Inflammatory macrophage treated with lipopolysaccharide for 4 hours (primary cell): ENCODE data around the gene MILR1.
"Not testable (repeated sequence)": the region's sequence is repeated elsewhere in the genome, so short reads cannot be mapped to it uniquely, and the experiment has no call there.

Experiments used
- DNase-seq: peaks from one replicate; pipeline ENCODE4 v3.0.0-alpha.2; 2020

Gene MILR1

DNA sequence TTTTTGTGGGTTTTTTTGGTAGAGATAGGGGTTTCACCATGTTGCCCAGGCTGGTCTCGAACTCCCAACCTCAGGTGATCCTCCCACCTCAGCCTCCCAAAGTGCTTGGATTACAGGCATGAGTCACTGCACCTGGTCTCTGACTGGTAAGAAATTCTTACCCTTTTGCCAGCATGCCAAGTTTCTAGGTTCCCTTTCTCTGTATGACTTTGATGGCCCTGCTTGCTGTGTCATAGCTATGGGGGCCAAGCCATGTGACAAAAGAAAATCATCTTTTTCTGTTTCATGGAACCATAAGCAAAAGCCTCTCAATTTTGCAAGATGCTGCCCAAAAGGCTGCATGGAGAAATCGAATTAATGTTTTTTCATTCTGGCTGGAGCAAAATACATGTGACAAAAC lies 18.9 kb upstream of the MILR1 start:
- peak; percentile 28 for DNase-seq

GRCh38 chr17:64431534-64431933 lies 17.4 kb upstream of the MILR1 start:
- DNase-seq, result no peak

DNA sequence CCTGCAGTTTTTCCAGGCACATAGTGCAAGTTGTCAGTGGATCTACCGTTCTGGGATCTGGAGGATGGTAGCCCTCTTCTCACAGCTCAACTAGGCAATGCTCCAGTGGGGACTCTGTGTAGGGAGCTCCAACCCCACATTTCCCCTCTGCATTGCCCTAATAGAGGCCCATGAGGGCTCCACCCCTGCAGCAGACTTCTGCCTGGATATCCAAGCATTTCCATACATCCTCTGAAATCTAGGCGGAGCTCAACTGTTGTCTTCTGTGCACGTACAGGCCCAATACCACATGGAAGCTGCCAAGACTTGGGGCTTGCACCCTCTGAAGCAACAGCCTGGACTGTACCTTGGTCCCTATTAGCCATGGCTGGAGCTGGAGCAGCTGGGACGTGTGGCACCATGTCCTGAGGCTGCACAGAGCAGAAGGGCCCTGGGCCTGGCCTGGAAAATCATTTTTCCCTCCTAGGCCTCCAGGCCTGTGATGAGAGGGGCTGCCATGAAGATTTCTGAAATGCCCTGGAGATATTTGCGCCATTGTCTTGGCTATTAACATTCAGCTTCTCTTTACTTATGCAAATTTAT lies 10.9 kb upstream of the MILR1 start:
- DNase-seq, result no peak

DNA sequence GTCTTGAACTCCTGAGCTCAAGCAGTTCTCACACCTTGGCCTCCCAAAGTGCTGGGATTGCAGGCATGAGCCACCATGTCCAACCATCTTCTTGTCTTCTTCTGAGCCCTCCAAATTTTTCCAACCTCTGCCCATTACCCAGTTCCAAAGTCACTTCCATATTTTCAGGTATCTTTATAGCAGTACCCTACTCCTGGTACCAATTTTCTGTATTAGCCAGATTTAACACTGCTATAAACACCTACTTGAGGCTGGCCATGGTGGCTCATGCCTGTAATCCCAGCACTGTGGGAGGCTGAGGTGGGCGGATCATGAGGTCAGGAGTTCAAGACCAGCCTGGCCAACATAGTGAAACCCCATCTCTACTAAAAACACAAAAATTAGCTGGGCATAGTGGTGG lies 9.4 kb upstream of the MILR1 start:
- not testable (repeated sequence) for DNase-seq

DNA sequence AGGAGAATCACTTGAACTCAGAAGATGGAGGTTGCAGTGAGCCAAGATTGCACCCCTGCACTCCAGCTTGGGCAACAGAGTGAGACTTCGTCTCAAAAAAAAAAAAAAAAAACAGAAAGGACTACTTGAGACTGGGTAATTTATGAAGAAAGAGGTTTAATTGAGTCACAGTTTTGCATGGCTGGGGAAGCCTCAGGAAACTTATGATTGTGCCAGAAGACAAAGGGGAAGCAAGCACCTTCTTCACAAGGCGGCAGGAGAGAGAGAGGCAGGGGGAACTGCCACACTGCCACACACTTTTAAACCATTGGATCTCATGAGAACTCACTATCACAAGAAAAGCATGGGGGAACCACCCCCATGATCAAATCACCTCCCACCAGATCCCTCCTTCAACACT lies 9.0 kb upstream of the MILR1 start:
- peak; percentile 66 for DNase-seq

- peak; percentile 97 for DNase-seq
Observed at GRCh38 chr17:64441772-64442540, 7.0 kb upstream of the MILR1 start.

- no peak for DNase-seq
Observed at GRCh38 chr17:64442541-64442971, 6.4 kb upstream of the MILR1 start.

DNA sequence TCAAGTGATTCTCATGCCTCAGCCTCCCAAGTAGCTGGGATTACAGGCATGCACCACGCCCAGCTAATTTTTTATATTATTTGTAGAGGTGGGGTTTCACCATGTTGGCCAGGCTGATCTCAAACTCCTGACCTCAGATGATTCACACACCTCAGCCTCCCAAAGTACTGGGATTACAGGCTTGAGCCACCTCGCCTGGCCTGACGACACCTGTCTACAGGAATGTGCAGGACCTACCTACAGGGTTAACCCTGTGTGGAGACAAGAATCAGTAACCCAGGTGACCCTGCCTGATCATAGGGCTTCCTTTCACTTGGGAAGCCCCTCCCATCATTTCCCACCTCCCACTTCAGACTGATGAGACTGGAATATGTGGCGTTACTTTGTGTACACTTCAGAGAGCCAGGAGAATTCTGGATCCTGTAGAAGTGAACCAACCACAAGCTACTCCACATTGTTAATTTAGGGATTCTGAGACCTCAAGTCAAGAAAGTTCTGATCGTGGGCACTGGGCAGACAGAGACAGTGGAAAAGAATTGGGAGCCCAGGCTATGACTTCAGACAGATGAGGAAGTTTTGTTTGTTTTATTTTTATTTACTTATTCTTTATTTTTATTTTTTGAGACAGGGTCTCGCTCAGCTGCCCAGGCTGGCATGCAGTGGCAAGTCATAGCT lies 5.7 kb upstream of the MILR1 start:
- DNase-seq, result no peak

- DNase-seq, result no peak
Observed at GRCh38 chr17:64447526-64447925, 1.4 kb upstream of the MILR1 start.

- peak; percentile 55 for DNase-seq
Observed at GRCh38 chr17:64449545-64449944, 630 bp downstream of the MILR1 start.

DNA sequence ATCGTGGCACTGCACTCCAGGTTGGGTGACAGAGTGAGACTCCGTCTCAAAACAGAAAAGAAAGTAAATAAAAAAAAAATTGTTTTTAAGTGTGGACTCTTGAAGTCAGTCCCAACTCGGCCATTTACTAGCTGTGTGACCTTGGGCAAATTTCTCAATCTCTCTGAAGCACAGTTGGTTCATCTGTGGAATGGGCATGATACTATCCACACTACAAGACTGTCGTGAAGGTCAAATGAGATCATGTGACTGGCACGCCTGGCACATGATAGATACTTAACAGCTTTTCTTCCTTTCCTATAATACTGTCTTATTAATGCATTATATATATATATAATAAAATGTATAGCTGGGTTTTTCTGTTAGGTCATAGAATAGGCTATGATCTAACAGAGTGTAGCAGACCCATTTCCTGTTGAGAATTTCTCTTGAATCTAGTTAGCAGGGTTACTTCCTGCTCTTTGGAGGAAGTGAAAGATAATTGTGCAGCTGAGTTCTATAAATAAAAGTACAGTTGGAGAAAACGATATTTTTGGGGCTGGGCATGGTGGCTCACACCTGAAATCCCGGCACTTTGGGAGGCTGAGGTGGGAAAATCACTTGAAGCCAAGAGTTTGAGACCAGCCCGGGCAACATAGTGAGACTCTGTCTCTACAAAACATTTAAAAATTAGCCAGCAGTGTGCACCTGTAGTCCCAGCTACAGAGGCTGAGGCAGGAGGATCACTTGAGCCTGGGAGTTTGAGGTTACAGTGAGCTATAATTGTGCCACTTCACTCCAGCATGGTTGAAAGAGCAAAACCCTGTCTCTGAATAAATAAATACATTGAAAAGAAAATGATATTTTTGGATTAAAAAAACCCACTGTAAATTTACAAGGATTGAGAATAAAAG lies 7.3 kb downstream of the MILR1 start:
- peak; percentile 84 for DNase-seq

DNA sequence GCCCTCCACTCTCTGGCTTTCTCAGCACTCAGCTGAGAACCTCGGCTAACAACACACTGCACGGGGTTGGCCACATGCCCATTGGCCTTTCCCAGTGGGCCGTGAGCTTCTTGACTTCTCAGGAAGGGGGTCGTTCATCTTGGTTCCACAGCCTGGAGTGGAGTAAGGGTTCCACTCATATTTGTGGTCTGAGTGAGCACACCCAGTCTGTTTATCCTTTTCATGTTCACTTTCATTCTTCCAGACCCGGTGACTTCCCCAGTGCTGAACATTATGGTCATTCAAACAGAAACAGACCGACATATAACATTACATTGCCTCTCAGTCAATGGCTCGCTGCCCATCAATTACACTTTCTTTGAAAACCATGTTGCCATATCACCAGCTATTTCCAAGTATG lies 8.2 kb downstream of the MILR1 start:
- DNase-seq, result peak; percentile 25

GRCh38 chr17:64458756-64459155 lies 9.8 kb downstream of the MILR1 start:
- no peak for DNase-seq

GRCh38 chr17:64459284-64459747 lies 10.4 kb downstream of the MILR1 start:
- DNase-seq, result no peak

GRCh38 chr17:64459818-64460217 lies 10.9 kb downstream of the MILR1 start:
- not testable (repeated sequence) for DNase-seq

DNA sequence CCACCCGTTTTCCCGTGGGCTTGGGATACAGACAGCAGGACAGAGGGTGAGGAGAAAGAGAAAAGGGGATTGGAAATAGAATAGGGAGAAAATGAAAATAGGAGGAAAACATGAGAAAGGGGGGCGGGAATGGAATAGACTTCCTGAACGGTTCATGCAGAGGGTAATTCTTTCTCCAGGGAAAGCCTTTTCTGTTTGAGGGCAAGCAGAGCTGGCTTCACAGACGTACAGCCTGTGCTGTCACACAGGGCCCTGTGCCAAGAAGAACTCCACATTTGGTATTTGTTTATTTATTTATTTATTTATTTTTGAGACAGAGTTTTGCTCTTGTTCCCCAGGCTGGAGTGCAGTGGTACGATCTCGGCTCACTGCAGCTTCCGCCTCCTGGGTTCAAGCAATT lies 12.0 kb downstream of the MILR1 start:
- no peak for DNase-seq

- no peak for DNase-seq
Observed at GRCh38 chr17:64461788-64462187, 12.9 kb downstream of the MILR1 start.

- DNase-seq, result no peak
Observed at GRCh38 chr17:64466019-64466735, 17.3 kb downstream of the MILR1 start.

- DNase-seq, result not testable (repeated sequence)
Observed at GRCh38 chr17:64466834-64467233, 17.9 kb downstream of the MILR1 start.

- DNase-seq, result no peak
Observed at GRCh38 chr17:64470625-64471024, 21.7 kb downstream of the MILR1 start.

GRCh38 chr17:64471440-64471839 lies 22.5 kb downstream of the MILR1 start:
- no peak for DNase-seq

DNA sequence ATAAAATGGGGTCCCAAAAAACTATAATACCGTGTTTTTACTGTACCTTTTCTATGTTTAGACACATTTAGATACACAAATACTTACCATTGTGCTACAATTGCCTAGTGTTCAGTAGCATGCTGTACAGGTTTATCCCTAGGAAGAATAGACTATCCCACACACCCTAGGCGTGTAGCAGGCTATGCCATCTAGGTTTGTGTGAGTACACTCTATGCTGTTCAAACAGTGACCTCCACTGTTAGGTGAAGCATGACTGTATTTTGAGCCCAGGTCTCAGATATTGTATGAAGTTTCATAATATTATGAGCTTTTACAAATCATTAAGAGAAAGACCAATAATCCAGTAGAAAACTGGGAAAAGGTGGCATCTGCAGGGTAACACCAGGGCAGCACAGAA lies 23.6 kb downstream of the MILR1 start:
- DNase-seq, result no peak
